CD4-positive, alpha-beta T cell (primary cell): ENCODE measurements around the gene TMEM176A. TPM values are rescaled to one million over a fixed set of nuclear protein-coding genes. Genes with fewer than 3 reads are reported as not detected.

Experiments used
- ATAC-seq: fragments of 200-7000 bp; cut with Tn5 transposase; one replicate; pipeline ENCODE4 v1.10.0; 2022; ENCODE audit warnings: mild to moderate bottlenecking; ENCODE audit not compliant: poor library complexity
- CTCF ChIA-PET: fragments of 350-600 bp; sonication (Branson Sonifier 250); formaldehyde crosslinking; loops from one replicate; lab custom pipeline; 2021; ENCODE audit warnings: antibody characterized with exemption, inconsistent platforms; lab: Charles Lee
- POLR2A ChIA-PET: fragments of 350-600 bp; sonication (Branson Sonifier 250); formaldehyde crosslinking; loops from one replicate; lab custom pipeline; 2021; ENCODE audit warnings: antibody characterized with exemption, inconsistent platforms; lab: Charles Lee
- DNase-seq, 14 experiments: peaks; one replicate each; pipeline ENCODE4 v3.0.0-alpha.2; 2013 to 2020; ENCODE audit warnings: mixed read lengths in 2 of 14
- H3K27ac ChIP-seq, 2 donors: one replicate each; pipeline versions ENCODE4 v1.5.1 to v1.7.0; 2013; ENCODE audit warnings: low read length in 2 of 2, low read depth in 1 of 2, mild to moderate bottlenecking in 1 of 2
- H3K27me3 ChIP-seq, 2 experiments: 1 replicate in 1 of 2; 2 replicates in 1 of 2; pipeline versions ENCODE4 v1.6.1 to v1.7.0; 2013; ENCODE audit warnings: low read length in 2 of 2, control low read depth in 1 of 2, mild to moderate bottlenecking in 1 of 2, moderate library complexity in 1 of 2; ENCODE audit not compliant: insufficient read depth in 2 of 2, control insufficient read depth in 1 of 2
- H3K36me3 ChIP-seq: one replicate; pipeline ENCODE4 v1.6.1; 2013; ENCODE audit warnings: low read length, control low read depth; ENCODE audit not compliant: insufficient read depth
- H3K4me1 ChIP-seq: one replicate; pipeline ENCODE4 v1.6.1; 2013; ENCODE audit warnings: low read length, control low read depth; ENCODE audit not compliant: insufficient read depth
- H3K4me3 ChIP-seq: one replicate; pipeline ENCODE4 v1.5.1; 2013; ENCODE audit warnings: mild to moderate bottlenecking, low read length, moderate library complexity
- H3K9me3 ChIP-seq, 2 experiments: 1 replicate in 1 of 2; 2 replicates in 1 of 2; pipeline versions ENCODE4 v1.6.1 to v1.7.0; 2013; ENCODE audit warnings: low read length in 2 of 2, mild to moderate bottlenecking in 2 of 2, control low read depth in 1 of 2, moderate library complexity in 1 of 2; ENCODE audit not compliant: control insufficient read depth in 1 of 2, insufficient read depth in 1 of 2
- H3K27ac Mint-ChIP-seq: one replicate; pipeline ENCODE4 v1.8.0; 2020; ENCODE audit warnings: mixed read lengths
- H3K27me3 Mint-ChIP-seq: one replicate; pipeline ENCODE4 v1.8.0; 2021; ENCODE audit warnings: mixed read lengths
- H3K36me3 Mint-ChIP-seq: one replicate; pipeline ENCODE4 v1.8.0; 2021; ENCODE audit warnings: low read depth, mixed read lengths
- H3K4me1 Mint-ChIP-seq: one replicate; pipeline ENCODE4 v1.8.0; 2021; ENCODE audit warnings: low read depth, mixed read lengths
- H3K4me3 Mint-ChIP-seq: one replicate; pipeline ENCODE4 v1.8.0; 2020; ENCODE audit warnings: mild to moderate bottlenecking, mixed read lengths
- H3K9me3 Mint-ChIP-seq: one replicate; pipeline ENCODE4 v1.8.0; 2020; ENCODE audit warnings: mixed read lengths
- intact Hi-C, 2 experiments: fragments of 100-400 bp; cut with DNase I in 1 of 2; cut with micrococcal nuclease in 1 of 2; formaldehyde crosslinking; loops; one replicate each; pipeline versions ENCODE4 v1.15.1 to v1.9.0; 2023 to 2025; cut with DNase I, micrococcal nuclease
- total RNA-seq, 174 experiments: library from RNA in 2 of 174; stranded (reverse) in 2 of 174; gene quantifications; one replicate each; pipeline ENCODE4 v1.2.3 and lab custom pipeline; 2021 to 2026
- TF ChIP-seq, protein P1 (sequence below): fragments of 200-600 bp; IDR thresholded peaks from one replicate; pipeline ENCODE4 v1.8.0; 2022; ENCODE audit warnings: antibody characterized with exemption, mild to moderate bottlenecking

Gene TMEM176A
- total RNA-seq, 2 experiments from 2014 or later: not detected

DNA sequence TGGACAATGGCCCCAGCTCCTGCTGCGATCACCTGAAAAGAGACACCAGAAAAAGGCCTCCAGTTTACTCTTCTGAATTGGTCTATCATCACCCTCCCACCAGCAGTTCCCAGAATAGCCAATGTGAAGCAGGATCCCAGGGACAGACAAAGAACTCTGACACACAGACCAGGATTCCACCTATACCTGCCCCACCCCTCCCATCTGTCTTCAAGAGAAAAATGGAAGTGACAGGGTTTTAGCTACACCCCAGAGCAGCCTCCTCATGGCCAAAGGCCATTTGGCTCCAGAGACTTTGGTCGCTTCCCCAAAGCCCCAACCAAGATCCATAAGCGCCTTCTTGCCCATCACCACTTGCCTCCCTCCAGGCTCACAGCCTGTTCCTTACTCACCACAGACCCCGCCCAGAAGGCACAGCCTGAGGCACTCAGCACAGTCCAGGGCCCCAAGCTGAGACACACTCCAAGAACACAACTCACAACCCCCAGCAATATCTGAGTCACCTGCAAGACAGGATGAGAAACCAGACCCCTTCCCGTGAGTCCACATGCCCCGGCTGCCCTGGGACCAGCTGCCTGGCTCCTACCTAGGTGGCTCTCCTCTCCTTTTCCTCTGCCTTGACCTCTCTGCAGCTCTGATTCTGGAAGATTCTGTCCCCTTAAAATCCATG is 6.9 kb upstream of the TMEM176A start:
- H3K27me3 ChIP-seq: peaks cover 11 to 12% of the 10 kb centered on the region in 2 experiments
- H3K36me3 ChIP-seq: no peaks in the 10 kb centered on the region
- intact Hi-C loops: no loop called here
- H3K27me3 Mint-ChIP-seq: peaks cover 22% of the 10 kb centered on the region
- no peak overlapping the region for H3K27ac Mint-ChIP-seq
- TF ChIP-seq, protein P1, sequence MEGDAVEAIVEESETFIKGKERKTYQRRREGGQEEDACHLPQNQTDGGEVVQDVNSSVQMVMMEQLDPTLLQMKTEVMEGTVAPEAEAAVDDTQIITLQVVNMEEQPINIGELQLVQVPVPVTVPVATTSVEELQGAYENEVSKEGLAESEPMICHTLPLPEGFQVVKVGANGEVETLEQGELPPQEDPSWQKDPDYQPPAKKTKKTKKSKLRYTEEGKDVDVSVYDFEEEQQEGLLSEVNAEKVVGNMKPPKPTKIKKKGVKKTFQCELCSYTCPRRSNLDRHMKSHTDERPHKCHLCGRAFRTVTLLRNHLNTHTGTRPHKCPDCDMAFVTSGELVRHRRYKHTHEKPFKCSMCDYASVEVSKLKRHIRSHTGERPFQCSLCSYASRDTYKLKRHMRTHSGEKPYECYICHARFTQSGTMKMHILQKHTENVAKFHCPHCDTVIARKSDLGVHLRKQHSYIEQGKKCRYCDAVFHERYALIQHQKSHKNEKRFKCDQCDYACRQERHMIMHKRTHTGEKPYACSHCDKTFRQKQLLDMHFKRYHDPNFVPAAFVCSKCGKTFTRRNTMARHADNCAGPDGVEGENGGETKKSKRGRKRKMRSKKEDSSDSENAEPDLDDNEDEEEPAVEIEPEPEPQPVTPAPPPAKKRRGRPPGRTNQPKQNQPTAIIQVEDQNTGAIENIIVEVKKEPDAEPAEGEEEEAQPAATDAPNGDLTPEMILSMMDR: no peak
- H3K4me3 ChIP-seq: no peak overlapping the region
- H3K27ac ChIP-seq: no peak overlapping the region
- peaks cover 4% of the 10 kb centered on the region for H3K9me3 Mint-ChIP-seq
- H3K4me3 Mint-ChIP-seq: no peak overlapping the region
- no peaks in the 10 kb centered on the region for H3K36me3 Mint-ChIP-seq
- peaks cover 0 to 4% of the 10 kb centered on the region in 2 experiments for H3K9me3 ChIP-seq
- ChIA-PET POLR2A (no interaction called here), CTCF (no interaction called here)
- ATAC-seq (no peak), DNase-seq (no peak)
- no peaks in the 10 kb centered on the region for H3K4me1 Mint-ChIP-seq
- H3K4me1 ChIP-seq: no peaks in the 10 kb centered on the region

- POLR2A ChIA-PET: no interaction called here
- intact Hi-C loops: no loop called here
Observed at GRCh38 chr7:150797661-150798060, 2.9 kb upstream of the TMEM176A start.

GRCh38 chr7:150799156-150799555 is 1.4 kb upstream of the TMEM176A start:
- Mint-ChIP-seq H3K36me3 (no peaks in the 10 kb centered on the region), H3K27ac (no peak overlapping the region), H3K9me3 (peaks cover 4% of the 10 kb centered on the region), H3K27me3 (peaks cover 62% of the 10 kb centered on the region), H3K4me1 (peaks cover 18% of the 10 kb centered on the region), H3K4me3 (peak overlapping the region; percentile 71)
- DNase-seq (no peak), ATAC-seq (no peak)
- TF ChIP-seq, protein P1: no peak
- Histone ChIP-seq H3K27ac (no peak overlapping the region), H3K27me3 (peaks cover 49 to 53% of the 10 kb centered on the region in 2 experiments), H3K4me1 (peaks cover 24% of the 10 kb centered on the region), H3K36me3 (no peaks in the 10 kb centered on the region), H3K9me3 (peaks cover 0 to 24% of the 10 kb centered on the region in 2 experiments), H3K4me3 (no peak overlapping the region)
- POLR2A ChIA-PET: no interaction called here
- intact Hi-C loops: no loop called here
- CTCF ChIA-PET: no interaction called here

More at GRCh38 chr7:150797661-150798060, 2.9 kb upstream of the TMEM176A start:
- H3K4me3 Mint-ChIP-seq: no peak overlapping the region
- TF ChIP-seq, protein P1: no peak
- Histone ChIP-seq H3K36me3 (no peaks in the 10 kb centered on the region), H3K4me1 (peaks cover 24% of the 10 kb centered on the region), H3K4me3 (no peak overlapping the region), H3K9me3 (peaks cover 0 to 28% of the 10 kb centered on the region in 2 experiments), H3K27ac (no peak overlapping the region), H3K27me3 (peaks cover 41 to 49% of the 10 kb centered on the region in 2 experiments)
- peaks cover 47% of the 10 kb centered on the region for H3K27me3 Mint-ChIP-seq
- H3K27ac Mint-ChIP-seq: no peak overlapping the region
- CTCF ChIA-PET: interaction anchor here (1.3 kb wide), 1 partner anchor 19 kb away, joined by 3 read pairs; no protein-coding TSS in a partner anchor
- ATAC-seq: no peak
- no peaks in the 10 kb centered on the region for H3K36me3 Mint-ChIP-seq
- H3K4me1 Mint-ChIP-seq: peaks cover 18% of the 10 kb centered on the region
- DNase-seq: no peak
- H3K9me3 Mint-ChIP-seq: peaks cover 4% of the 10 kb centered on the region
